Tibial nerve (tissue), 4 donors: ENCODE data around the gene DUOXA2. TPM values are rescaled to one million over a fixed set of nuclear protein-coding genes. Genes with fewer than 3 reads are reported as not detected.

Experiments
- DNase-seq, 2 donors: peaks; one replicate each; pipeline ENCODE4 v3.0.0-alpha.2; 2019; ENCODE audit warnings: low spot score in 2 of 2
- H3K27ac ChIP-seq, 4 donors: fragments of 200-600 bp; sonication (generic) in 3 of 4; one replicate each; pipeline ENCODE4 v1.5.1; 2017 to 2019; ENCODE audit warnings: mild to moderate bottlenecking in 1 of 4
- H3K27me3 ChIP-seq, 2 donors: fragments of 200-600 bp; sonication (generic) in 1 of 2; one replicate each; pipeline versions ENCODE4 v1.5.1 to v1.6.0; 2017 to 2019
- H3K36me3 ChIP-seq, 3 donors: fragments of 200-600 bp; sonication (generic); one replicate each; pipeline ENCODE4 v1.5.1; 2018 to 2019
- H3K4me1 ChIP-seq, 4 donors: fragments of 200-600 bp; sonication (generic) in 3 of 4; one replicate each; pipeline ENCODE4 v1.5.1; 2017 to 2019
- H3K4me3 ChIP-seq, 4 donors: fragments of 200-600 bp; sonication (generic) in 3 of 4; one replicate each; pipeline ENCODE4 v1.5.1; 2017 to 2019; ENCODE audit warnings: mild to moderate bottlenecking in 1 of 4, moderate library complexity in 1 of 4
- H3K9me3 ChIP-seq, 4 donors: fragments of 200-600 bp; sonication (generic) in 3 of 4; one replicate each; pipeline ENCODE4 v1.5.1; 2017 to 2019
- EP300 ChIP-seq, 2 donors: sonication (generic); formaldehyde crosslinking; IDR thresholded peaks; one replicate each; pipeline ENCODE4 v1.6.1; 2017; ENCODE audit warnings: antibody characterized with exemption in 2 of 2, mild to moderate bottlenecking in 1 of 2
- POLR2A ChIP-seq, 2 donors: fragments of 450-650 bp; IDR thresholded peaks; one replicate each; pipeline ENCODE4 v1.6.1; 2017; ENCODE audit warnings: antibody characterized with exemption in 2 of 2, mild to moderate bottlenecking in 2 of 2, moderate library complexity in 2 of 2
- WGBS, 2 donors: methylation state at CpG; one replicate each; pipeline ENCODE4 v1.1.5; 2018; 5-methylcytosine and 5-hydroxymethylcytosine counted together
- total RNA-seq, 4 donors: library from RNA; depleted of rRNA; stranded (reverse); fragments of >200 nt; gene quantifications; one replicate each; pipeline ENCODE4 v1.1.0, GENCODE V29; 2016
- TF ChIP-seq, protein P1 (sequence below), 5 experiments: fragments of 200-600 bp in 3 of 5; fragments of 450-650 bp in 2 of 5; sonication (generic) in 3 of 5; IDR thresholded peaks; one replicate each; pipeline ENCODE4 v1.5.1; 2016 to 2019; ENCODE audit warnings: antibody characterized with exemption in 5 of 5, mild to moderate bottlenecking in 3 of 5, moderate library complexity in 2 of 5

The DUOXA2 gene
- total RNA-seq, 4 donors from 2014 or later: not detected

DNA sequence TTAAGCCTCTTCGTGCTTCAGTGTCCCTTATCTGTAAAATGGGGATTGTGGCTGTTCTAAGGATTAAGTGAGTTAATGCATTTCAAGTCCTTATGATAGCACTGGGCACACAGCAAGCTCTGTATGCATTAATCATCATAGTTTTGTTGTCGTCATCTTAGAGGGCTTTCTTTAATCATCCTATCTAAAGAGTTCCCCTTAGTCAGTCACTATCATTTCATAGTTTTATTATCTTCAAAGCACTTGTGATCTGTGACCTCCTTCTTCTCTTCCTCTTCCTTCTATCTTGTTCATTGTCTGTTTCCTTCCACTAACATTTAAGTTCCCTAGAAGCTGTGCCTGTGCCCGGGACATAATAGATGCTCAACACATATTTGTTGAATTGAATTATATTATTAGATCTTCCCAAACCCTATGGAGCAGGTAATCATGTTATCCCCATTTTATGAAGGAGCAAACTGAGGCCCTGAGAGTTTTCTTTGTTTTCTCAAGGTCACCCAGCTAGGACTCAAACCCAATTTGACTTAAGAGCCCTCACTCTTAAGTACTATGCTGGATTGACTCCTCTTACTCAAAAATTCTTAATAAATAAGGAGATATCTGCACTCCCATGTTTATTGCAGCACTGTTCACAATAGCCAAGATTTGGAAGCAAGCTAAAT is 24.3 kb upstream of the DUOXA2 start:
- 65 to 76% methylated on average over 3 of the region's 3 CpGs for WGBS, 2 donors
- Histone ChIP-seq H3K4me3 (no peak overlapping the region), H3K27me3 (peaks cover 0 to 7% of the 10 kb centered on the region in 2 donors), H3K27ac (no peak overlapping the region), H3K9me3 (no peaks in the 10 kb centered on the region), H3K4me1 (no peaks in the 10 kb centered on the region), H3K36me3 (no peaks in the 10 kb centered on the region)
- DNase-seq: no peak
- TF ChIP-seq EP300 (IDR thresholded peaks at IDR 0.05) (no peak), POLR2A (IDR thresholded peaks at IDR 0.05) (no peak)
- TF ChIP-seq, protein P1, sequence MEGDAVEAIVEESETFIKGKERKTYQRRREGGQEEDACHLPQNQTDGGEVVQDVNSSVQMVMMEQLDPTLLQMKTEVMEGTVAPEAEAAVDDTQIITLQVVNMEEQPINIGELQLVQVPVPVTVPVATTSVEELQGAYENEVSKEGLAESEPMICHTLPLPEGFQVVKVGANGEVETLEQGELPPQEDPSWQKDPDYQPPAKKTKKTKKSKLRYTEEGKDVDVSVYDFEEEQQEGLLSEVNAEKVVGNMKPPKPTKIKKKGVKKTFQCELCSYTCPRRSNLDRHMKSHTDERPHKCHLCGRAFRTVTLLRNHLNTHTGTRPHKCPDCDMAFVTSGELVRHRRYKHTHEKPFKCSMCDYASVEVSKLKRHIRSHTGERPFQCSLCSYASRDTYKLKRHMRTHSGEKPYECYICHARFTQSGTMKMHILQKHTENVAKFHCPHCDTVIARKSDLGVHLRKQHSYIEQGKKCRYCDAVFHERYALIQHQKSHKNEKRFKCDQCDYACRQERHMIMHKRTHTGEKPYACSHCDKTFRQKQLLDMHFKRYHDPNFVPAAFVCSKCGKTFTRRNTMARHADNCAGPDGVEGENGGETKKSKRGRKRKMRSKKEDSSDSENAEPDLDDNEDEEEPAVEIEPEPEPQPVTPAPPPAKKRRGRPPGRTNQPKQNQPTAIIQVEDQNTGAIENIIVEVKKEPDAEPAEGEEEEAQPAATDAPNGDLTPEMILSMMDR (IDR thresholded peaks at IDR 0.05): no peak

DNA sequence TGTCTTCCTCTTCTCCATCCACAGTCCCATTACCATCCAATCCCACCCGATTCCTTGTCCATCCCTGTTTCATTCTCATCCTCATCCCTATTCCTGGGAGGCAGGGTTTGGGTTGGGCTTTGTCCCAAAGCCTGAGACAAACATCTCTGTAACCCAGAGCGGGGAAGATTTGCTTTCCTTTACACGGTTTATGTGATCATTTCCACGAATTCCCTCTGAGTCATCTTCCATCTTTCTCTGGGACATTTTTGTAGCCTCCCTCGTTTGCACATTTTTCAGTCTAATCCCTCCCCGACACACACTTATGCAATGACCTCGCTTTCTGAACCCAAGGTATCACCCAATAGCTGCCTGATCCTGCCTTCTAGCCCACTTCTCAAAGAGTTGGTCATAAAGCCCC is 23.0 kb upstream of the DUOXA2 start:
- WGBS, 2 donors: 65% methylated on average over 7 of the region's 7 CpGs
- no peaks in the 10 kb centered on the region for H3K36me3 ChIP-seq
- no peak overlapping the region for H3K27ac ChIP-seq
- peaks cover 0 to 3% of the 10 kb centered on the region in 2 donors for H3K27me3 ChIP-seq
- H3K9me3 ChIP-seq: no peaks in the 10 kb centered on the region
- H3K4me1 ChIP-seq: no peaks in the 10 kb centered on the region
- no peak overlapping the region for H3K4me3 ChIP-seq
- TF ChIP-seq EP300 (IDR thresholded peaks at IDR 0.05) (no peak), POLR2A (IDR thresholded peaks at IDR 0.05) (no peak)
- TF ChIP-seq, protein P1 (IDR thresholded peaks at IDR 0.05): no peak
- no peak for DNase-seq

DNA sequence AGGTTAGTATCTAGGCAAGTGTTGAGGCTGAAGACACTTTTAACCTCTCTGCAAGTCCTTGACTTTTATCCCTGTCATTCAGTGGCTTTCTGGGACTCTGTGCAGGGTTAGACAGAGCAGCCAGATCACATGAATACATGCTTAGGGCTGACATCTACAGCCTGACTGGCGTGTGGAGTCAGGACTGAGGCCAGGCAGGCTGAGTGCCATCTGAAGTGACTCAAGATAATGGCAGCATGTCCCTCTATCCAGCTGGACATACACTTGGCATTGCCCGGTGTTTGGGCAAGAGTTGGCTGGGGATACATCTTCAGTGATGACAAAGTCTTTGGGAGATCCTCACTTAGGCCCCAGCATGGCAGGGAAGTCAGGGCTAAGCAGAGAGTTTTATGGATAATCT is 22.6 kb upstream of the DUOXA2 start:
- H3K4me3 ChIP-seq: no peak overlapping the region
- DNase-seq: no peak
- no peak overlapping the region for H3K27ac ChIP-seq
- WGBS, 2 donors: 72 to 89% methylated on average over 2 of the region's 2 CpGs
- TF ChIP-seq POLR2A (IDR thresholded peaks at IDR 0.05) (no peak), EP300 (IDR thresholded peaks at IDR 0.05) (no peak)
- TF ChIP-seq, protein P1 (IDR thresholded peaks at IDR 0.05): no peak
- peaks cover 0 to 3% of the 10 kb centered on the region in 2 donors for H3K27me3 ChIP-seq
- no peaks in the 10 kb centered on the region for H3K4me1 ChIP-seq
- H3K9me3 ChIP-seq: no peaks in the 10 kb centered on the region
- H3K36me3 ChIP-seq: no peaks in the 10 kb centered on the region

DNA sequence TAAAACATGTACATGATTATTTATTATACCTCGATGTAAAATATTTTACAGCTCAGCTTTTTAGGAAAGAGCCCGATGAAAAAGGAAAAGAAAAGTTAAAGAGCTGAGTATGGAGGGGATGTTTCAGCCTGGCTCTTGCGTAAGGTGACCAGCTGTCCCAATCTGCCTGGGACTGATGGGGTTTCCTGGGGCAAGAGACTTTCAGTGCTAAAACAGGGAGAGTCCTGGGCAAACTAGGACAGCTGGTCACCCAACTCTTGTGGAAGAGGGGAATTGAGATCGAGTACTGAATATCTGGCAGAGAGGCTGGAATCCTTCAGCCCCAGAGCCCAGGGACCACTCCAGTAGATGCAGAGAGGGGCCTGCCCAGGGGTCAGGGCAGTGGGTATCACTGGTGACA is 21.1 kb upstream of the DUOXA2 start:
- Histone ChIP-seq H3K27me3 (peaks cover 0 to 3% of the 10 kb centered on the region in 2 donors), H3K36me3 (no peaks in the 10 kb centered on the region), H3K4me3 (no peak overlapping the region), H3K4me1 (no peaks in the 10 kb centered on the region), H3K27ac (no peak overlapping the region), H3K9me3 (no peaks in the 10 kb centered on the region)
- TF ChIP-seq, protein P1 (IDR thresholded peaks at IDR 0.05): no peak
- TF ChIP-seq POLR2A (IDR thresholded peaks at IDR 0.05) (no peak), EP300 (IDR thresholded peaks at IDR 0.05) (no peak)
- no peak for DNase-seq
- 89 to 91% methylated on average over 4 of the region's 4 CpGs for WGBS, 2 donors

DNA sequence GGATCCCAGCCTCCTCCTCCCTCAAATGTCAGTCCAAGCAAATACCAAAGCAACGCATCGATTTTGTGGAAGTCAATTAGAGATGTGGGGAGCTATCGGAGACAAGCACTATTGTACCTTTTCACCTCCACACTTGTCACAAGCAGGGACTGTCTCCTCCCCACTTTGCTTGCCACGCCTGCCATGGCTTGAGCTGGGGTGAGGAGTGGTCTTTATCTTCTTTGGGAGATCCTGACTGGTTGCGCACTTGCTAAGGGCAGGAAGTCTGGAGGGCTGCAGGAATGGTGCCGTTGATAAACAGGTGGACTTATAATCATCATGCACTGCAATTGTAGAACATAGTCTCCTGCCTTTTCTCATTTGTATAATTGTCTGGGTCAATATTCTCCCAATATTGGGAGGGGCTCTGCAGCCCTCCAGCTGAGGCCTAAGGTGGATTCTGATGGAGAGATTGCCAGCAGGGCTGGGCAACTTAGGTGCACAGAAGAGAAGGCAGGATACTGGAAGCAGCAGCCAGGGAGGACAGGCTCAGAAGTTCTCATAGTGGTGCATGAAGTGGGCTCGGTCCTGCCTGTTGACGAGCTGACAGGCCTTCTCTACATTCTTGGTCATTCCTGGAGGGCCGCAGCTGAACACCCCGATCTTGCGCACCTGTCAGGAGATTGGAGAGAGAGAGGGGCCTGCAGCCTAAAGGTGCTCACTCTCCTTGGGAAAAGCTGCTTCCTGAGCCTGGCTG is 20.3 kb upstream of the DUOXA2 start:
- H3K36me3 ChIP-seq: no peaks in the 10 kb centered on the region
- H3K9me3 ChIP-seq: no peaks in the 10 kb centered on the region
- TF ChIP-seq EP300 (IDR thresholded peaks at IDR 0.05) (no peak), POLR2A (IDR thresholded peaks at IDR 0.05) (no peak)
- TF ChIP-seq, protein P1 (IDR thresholded peaks at IDR 0.05): no peak
- 82 to 88% methylated on average over 11 of the region's 11 CpGs for WGBS, 2 donors
- no peak overlapping the region for H3K27ac ChIP-seq
- no peaks in the 10 kb centered on the region for H3K4me1 ChIP-seq
- peaks cover 0 to 3% of the 10 kb centered on the region in 2 donors for H3K27me3 ChIP-seq
- no peak for DNase-seq
- no peak overlapping the region for H3K4me3 ChIP-seq
